ENCODE data around the gene FBXW2.

- TF ChIP-seq CTCF (conservative IDR thresholded peaks at IDR 0.05 in 1 of 2, IDR thresholded peaks at IDR 0.05 in 1 of 2; ENCODE audit: low read depth in 1 of 2, low read length in 2 of 2), result no peak
- no peak for TF ChIP-seq EZH2 (IDR thresholded peaks at IDR 0.05; ENCODE audit: low read length, missing control alignments)
Observed at GRCh38 chr9:120768247-120768646, 25.0 kb downstream of the FBXW2 start.
